Hippocampal formation (tissue), 2 donors: ENCODE data around the gene PROB1.
"Not testable (repeated sequence)": the region's sequence is repeated elsewhere in the genome, so short reads cannot be mapped to it uniquely, and the experiment has no call there.

Experiments used
- DNase-seq, 2 donors: peaks; one replicate each; lab custom pipeline; 2025; lab: John Stamatoyannopoulos, UW

Gene PROB1

DNA sequence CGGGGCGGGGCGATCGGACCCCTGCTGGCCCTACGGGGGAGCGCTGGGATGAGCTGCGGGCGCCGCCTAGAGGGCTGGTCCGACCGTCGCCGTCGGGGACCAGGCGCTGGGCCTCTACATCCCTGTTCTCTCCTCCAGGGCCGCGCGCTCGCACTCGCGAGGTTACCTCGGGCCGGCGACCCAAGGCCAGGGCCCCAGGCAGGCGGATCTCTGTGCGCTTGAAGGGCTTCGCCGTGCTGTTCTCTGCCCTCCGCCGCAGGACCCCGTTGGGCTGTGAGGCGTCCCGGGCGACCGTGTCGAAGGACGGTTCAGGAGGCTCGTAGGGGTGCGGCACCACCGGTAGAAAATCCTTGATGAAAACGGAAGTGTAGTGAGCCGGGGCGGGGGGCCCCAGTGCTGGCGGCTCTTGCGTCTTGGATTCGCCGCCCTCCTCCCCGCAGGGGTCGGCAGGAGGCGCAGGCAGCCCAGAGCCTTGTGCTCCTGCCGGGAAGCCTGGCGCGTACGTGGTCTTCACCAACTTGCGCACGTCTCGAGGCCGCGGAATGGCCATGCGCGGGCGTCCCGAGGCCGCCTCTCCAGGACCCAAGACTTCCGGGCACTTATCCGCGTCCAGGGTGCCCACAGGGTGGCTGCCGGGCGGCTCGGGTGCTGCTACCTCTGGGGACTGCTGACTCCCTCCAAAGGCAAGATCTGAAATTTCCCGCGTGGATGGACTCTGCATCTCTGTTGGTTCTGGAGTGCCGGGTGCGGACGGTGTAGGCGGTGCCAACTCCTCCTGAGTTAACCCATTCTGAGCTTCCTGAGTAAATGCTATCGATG, 2.0 kb downstream of the PROB1 start:
- DNase-seq: no peak

DNA sequence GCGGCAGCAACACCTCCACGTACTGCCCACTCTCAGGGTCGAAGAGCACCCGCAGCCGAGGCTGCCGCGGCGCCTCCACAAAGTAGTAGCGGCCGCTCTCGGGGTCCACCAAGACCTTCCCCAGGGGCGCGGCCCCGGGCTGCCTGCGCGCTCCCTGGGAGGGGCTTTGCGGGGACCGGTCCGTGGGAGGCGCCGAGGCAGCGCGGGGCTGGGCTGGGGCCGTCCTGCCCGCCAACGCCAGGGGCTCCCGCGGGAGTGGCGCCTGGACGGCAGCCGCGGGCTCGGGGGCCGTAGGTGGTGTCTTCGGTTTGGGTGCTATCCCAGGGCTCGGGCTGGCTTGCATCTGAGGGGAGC, 2.6 kb downstream of the PROB1 start:
- DNase-seq: no peak

DNA sequence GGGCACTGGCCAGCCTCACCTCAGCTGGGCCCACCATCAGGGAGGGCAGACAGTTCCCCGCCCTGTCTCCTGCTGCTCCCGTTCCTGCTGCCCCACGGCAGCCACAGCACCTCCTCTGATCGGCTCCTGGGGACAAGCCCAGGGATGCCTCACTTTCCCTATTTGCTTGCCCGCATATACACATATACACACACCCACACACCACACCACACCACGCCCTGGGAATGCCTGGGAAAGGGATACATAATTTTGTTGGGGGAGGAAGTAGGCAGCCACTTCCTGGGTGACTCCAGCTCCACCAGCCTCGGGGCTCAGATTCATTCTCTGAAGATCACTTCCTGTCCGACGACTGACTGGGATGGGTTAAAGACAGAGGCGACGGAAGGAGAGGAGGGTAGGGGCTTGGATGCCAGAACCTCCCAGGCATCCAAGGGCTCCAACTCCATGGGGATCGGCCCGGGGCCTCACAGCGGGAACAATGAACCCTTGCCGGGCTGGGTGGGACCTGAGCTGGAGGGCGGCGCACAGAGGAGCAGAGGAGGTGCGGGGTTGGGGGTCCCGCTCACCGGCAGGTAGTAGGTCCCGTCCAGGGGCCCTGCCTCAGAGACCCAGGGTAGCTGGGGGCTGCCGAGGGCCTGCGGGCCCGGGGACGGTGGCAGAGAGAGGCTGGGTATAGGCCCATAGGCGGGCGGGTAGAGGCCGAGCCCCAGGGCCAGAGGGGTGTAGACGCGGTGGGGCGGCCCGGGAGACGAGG, 3.2 kb downstream of the PROB1 start:
- no peak for DNase-seq

DNA sequence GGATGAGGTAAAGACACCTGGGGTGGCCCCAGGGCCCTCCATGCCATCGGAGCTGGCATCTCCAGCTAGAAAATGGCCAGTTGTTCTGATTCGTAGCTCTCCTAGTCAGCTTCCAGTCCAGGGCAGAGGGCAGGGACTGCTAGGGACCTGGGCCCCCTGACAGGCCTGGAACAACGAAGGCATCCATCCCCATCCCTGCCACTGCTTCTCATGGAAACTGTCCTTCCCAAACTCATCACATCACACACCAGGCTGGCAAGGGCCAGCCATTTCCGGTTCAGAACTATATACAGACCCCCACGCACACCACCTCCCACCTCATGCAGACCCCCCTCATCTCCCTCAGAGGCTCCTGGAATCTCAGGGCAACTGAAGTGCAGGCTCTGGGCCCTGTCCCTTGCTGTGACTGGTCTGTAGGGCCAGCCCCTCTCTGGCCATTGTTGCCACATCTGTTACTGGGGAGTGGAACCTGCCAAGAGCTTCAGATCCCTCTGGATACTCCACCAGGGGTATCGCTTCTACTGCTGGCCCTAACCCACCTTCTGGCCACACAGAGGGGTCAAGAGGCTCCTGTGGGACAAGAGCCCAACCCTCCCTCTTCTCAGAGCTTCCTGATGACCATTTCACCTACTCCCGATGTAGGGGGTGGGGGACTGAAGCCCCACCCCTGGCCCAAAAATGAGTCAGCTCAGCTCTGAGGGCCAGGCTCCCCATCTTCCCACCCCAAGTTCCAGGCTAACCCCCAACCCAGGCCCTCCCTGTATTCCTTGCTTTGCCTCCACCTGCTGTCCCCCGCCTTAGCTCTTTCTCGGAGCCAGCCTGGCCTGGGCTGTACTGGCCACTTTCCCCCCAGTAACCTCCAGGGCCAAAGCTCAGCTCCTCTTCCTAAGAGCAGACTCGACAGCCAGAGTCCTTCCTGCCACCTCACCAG, 4.0 kb downstream of the PROB1 start:
- DNase-seq: no peak

- no peak for DNase-seq
These were observed 4.9 kb downstream of the PROB1 start, which contains the start of gene MZB1 for GRCh38 chr5:139389701-139390638. TSS of gene MZB1 (minus strand) at chr5:139389913. CDS start at chr5:139389856, 57 bp downstream.

- peak in 1 of 2 donors; percentile 16 for DNase-seq
These were observed 6.6 kb downstream of the PROB1 start for GRCh38 chr5:139388198-139388821.

DNA sequence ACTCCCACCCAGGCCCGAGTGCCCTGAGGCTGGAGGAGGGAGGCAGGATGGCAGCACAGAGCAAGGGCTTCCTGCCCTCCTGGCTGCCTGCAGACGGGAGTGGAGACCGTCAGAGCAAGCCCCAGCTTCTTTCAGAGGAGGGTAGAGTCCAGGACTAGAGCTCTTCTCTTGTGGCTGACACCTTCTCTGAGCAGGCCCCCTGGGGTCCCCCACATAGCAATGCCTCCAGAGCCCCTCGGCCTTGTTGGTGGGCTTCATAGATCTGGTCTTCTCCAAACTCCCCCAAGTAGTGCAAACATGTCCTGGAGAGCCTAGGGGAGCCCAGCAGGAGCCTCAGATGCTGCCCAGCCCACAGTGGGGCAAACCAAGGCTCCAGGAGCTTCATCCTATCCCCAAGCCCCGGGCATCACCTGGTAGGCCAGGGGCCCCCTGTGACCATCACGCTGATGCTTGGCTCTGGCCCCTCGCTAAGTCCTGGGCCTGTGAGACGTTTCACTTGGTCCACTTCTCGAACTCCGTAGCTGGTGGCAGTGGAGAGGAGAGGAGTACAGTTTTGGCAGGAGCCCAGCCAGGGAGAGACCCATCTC, 7.2 kb downstream of the PROB1 start:
- DNase-seq: no peak

- not testable (repeated sequence) for DNase-seq
These were observed 7.9 kb downstream of the PROB1 start for GRCh38 chr5:139386956-139387355.

GRCh38 chr5:139386050-139386438, 8.9 kb downstream of the PROB1 start:
- DNase-seq: no peak

GRCh38 chr5:139385061-139386049, 9.5 kb downstream of the PROB1 start:
- DNase-seq: no peak

DNA sequence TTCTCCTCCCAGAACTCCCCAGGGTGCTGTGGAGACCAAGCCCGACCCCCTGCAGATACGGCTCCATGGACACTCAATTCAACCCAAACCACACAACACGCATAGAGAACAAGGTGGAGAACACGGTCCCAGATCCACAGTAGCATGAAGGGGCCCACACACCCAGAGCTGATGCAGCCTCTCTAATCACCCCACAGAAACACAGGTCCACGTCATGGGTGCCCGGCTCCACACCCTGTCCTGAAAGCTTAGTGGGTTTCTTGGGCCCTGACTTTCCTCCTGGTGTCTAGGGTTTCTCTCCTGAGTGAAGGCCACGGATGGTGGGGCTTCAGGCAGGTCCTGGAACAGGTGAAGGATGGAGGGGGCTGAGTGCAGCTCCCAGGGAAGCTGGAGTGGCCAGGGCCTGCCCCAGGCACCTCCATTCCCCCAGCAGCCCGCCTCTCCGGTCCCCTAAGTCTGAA, 10.3 kb downstream of the PROB1 start:
- DNase-seq: no peak

GRCh38 chr5:139383993-139384590, 10.8 kb downstream of the PROB1 start:
- DNase-seq: no peak

GRCh38 chr5:139383275-139383992, 11.5 kb downstream of the PROB1 start, which contains the start of gene SLC23A1:
TSS of gene SLC23A1 (minus strand) at chr5:139383297. CDS start at chr5:139383253, 44 bp downstream.
- no peak for DNase-seq

DNA sequence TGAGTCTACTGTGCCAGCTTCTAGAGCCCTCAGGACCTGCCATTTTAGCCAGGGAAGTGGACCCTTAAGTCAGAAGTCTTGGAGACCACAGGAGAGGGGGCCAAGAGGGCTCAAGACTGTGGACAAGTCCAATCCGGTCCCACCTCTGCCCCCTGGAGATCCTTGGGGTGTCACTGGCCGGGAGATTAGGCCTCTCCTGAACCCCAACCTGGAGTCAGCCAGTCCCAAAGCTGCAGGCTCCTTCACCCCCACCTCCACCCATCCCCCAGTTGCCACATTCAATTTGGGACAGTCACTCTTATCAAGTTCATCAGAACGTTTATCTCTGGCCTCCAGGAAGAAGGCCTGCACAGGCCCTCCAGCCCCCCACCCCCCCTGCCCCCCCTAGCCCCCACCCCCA, 12.1 kb downstream of the PROB1 start:
- DNase-seq: no peak

DNA sequence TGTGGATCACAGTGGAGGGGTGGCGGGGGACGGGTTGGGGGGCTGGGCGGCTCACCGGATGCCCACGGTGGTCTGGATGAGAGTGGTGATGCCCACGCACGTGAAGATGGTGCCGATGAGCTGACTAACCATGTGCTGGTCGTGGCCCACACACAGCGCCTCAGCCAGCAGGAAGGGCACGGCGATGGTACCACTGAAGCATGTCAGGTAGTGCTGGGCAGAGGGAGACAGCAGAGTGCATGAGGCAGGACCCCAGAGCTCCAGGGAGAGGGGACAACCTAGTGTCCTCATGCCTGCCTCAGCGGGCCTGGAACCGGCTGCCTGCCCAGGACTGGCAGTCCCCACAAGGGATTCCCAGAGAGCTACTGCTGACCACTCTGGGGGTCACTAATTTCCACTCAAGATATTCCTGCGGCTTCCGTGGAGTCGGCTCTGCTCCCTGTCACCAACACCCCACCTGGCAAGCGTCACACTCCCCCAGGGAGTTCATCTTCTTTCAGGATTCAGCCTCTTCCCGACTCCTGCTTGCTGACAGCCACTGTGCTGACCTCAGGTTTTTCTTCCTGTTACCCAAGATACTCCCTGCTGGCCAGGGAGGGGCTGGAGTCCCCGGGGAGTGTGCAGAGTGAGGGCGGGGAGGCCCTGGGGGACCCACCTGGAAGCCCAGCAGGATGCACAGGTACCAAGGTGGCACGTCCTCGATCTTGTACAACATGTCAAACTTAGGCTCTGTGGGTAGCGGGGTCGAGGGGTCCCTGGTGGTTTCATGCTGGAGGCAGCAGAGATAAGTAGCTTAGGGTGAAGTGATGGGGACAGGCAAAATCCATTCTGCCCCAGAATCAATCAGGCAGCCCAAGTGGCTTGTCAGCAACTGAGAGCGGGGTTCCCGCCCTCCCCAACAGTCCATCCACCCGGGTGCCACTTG, 12.8 kb downstream of the PROB1 start:
- DNase-seq: no peak

GRCh38 chr5:139379626-139380449, 15.1 kb downstream of the PROB1 start:
- DNase-seq: no peak
